ENCODE measurements around the gene ST8SIA2. TPM values are rescaled to one million over a fixed set of nuclear protein-coding genes. Genes with fewer than 3 reads are reported as not detected.

ST8SIA2 gene
- total and polyA plus RNA-seq, 12 donors, result 0.07 to 0.83 (median 0.34) TPM; not detected in 5

DNA sequence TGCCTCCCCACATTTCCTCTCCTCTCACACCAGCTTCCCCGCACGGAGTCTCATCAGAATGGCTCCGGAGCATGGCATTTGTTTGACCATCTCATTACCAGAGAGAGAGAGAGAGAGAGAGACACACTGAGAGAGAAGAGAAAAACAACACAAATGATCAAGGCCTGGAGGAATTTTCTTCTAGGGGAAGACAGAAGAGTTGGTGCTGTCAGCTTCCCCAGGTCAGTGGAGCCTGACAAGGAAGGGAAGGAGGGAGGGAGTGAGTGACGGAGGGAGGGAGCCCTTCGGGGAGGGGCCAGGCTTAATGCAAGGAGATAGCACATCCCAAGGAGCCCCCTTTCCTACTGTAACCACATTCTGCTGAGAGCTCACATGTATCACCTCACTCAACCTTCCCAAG is 9.1 kb downstream of the ST8SIA2 start:
- H3K27me3 ChIP-seq, result no peaks in the 10 kb centered on the region
- TF ChIP-seq, protein P1, sequence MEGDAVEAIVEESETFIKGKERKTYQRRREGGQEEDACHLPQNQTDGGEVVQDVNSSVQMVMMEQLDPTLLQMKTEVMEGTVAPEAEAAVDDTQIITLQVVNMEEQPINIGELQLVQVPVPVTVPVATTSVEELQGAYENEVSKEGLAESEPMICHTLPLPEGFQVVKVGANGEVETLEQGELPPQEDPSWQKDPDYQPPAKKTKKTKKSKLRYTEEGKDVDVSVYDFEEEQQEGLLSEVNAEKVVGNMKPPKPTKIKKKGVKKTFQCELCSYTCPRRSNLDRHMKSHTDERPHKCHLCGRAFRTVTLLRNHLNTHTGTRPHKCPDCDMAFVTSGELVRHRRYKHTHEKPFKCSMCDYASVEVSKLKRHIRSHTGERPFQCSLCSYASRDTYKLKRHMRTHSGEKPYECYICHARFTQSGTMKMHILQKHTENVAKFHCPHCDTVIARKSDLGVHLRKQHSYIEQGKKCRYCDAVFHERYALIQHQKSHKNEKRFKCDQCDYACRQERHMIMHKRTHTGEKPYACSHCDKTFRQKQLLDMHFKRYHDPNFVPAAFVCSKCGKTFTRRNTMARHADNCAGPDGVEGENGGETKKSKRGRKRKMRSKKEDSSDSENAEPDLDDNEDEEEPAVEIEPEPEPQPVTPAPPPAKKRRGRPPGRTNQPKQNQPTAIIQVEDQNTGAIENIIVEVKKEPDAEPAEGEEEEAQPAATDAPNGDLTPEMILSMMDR (IDR thresholded peaks at IDR 0.05), result no peak
- no peak for TF ChIP-seq POLR2A (IDR thresholded peaks at IDR 0.05)
- H3K4me1 ChIP-seq (replicated peaks in 1 of 2), result no peaks in the 10 kb centered on the region
- no peak overlapping the region for H3K27ac ChIP-seq
- WGBS, 4 donors, result 59 to 72% (median 68%) methylated on average over 5 of the region's 5 CpGs
- DNase-seq, result no peak
- H3K4me3 ChIP-seq, result no peak overlapping the region
- intact Hi-C loops (cut with DNase I), result no loop called here
- no peaks in the 10 kb centered on the region for H3K9me3 ChIP-seq (replicated peaks in 1 of 3)
- no peaks in the 10 kb centered on the region for H3K36me3 ChIP-seq (replicated peaks in 1 of 2)

DNA sequence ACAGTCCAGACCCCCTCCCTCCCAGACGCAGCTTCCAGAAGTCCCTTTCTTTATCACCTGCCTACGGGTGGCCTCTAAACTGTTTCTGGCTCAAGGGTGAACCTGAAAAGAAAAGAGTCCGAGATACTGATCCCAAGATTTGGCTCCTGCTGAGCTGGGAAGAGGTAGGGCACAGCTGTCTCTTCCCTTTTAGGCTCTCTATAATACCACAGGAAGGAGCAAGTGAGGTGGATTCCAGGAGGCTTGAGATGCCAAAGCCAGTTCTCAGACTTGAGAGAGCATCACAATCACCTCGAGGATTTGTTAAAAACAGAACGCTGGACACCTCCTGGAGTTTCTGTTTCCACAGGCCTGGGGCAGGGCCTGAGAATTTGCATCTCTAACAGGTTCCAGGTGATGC is 12.3 kb downstream of the ST8SIA2 start:
- H3K4me3 ChIP-seq, result no peak overlapping the region
- no peak overlapping the region for H3K27ac ChIP-seq
- H3K4me1 ChIP-seq (replicated peaks in 1 of 2), result no peaks in the 10 kb centered on the region
- no peak for TF ChIP-seq POLR2A (IDR thresholded peaks at IDR 0.05)
- TF ChIP-seq, protein P1 (IDR thresholded peaks at IDR 0.05), result no peak
- no peaks in the 10 kb centered on the region for H3K9me3 ChIP-seq (replicated peaks in 1 of 3)
- 73 to 89% (median 81%) methylated on average over 5 of the region's 5 CpGs for WGBS, 4 donors
- H3K27me3 ChIP-seq, result no peaks in the 10 kb centered on the region
- DNase-seq, result no peak
- intact Hi-C loops (cut with DNase I), result no loop called here
- no peaks in the 10 kb centered on the region for H3K36me3 ChIP-seq (replicated peaks in 1 of 2)

DNA sequence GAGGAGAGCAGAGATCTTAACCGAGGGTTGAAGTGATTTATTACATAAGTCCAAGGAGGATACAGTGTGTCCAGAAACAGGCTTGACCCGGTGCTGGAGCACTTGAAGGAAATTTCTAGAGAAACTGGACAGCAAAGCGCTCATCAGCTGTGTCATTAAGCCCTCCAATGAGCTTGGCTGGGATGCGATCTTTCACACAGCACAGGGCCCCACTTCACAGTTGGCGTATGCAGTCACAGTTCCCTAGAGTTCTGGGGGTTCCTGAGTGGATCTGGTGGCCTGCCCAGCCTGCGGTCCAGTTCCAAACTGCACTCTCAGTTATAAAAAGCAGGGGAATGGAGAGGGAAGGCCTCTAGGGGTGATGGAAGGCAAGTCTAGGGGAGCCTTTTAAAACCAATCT is 13.6 kb downstream of the ST8SIA2 start:
- Histone ChIP-seq H3K36me3 (replicated peaks in 1 of 2) (no peaks in the 10 kb centered on the region), H3K4me1 (replicated peaks in 1 of 2) (no peaks in the 10 kb centered on the region), H3K9me3 (replicated peaks in 1 of 3) (no peaks in the 10 kb centered on the region), H3K27ac (no peak overlapping the region), H3K4me3 (no peak overlapping the region), H3K27me3 (no peaks in the 10 kb centered on the region)
- DNase-seq, result no peak
- 75 to 86% (median 82%) methylated on average over 4 to 6 of the region's 6 CpGs for WGBS, 4 donors
- no peak for TF ChIP-seq POLR2A (IDR thresholded peaks at IDR 0.05)
- TF ChIP-seq, protein P1 (IDR thresholded peaks at IDR 0.05), result no peak
- intact Hi-C loops (cut with DNase I), result no loop called here

DNA sequence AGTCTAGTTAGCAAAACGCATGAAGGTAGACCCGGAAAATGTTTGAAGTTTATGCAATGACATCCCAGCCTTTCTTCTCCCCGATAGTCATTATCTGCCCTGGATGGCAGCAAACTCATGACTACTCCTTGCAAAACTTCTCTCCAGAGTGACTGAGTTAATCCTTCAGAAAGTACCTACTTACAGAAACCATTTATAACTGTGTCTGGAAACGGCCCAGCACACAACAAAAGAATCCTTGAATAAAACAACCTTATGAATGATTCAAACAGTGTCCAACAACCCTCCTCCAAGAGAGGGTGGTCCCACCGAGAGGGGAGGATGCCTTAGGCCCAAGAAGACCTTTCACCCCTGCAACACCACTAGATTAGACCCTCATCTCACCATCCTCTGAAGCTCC is 14.2 kb downstream of the ST8SIA2 start:
- intact Hi-C loops (cut with DNase I), result no loop called here
- H3K27ac ChIP-seq, result no peak overlapping the region
- no peak overlapping the region for H3K4me3 ChIP-seq
- no peaks in the 10 kb centered on the region for H3K27me3 ChIP-seq
- no peaks in the 10 kb centered on the region for H3K9me3 ChIP-seq (replicated peaks in 1 of 3)
- no peaks in the 10 kb centered on the region for H3K36me3 ChIP-seq (replicated peaks in 1 of 2)
- TF ChIP-seq, protein P1 (IDR thresholded peaks at IDR 0.05), result no peak
- WGBS, 4 donors, result 68 to 79% (median 72%) methylated on average over 5 of the region's 5 CpGs
- DNase-seq, result no peak
- no peaks in the 10 kb centered on the region for H3K4me1 ChIP-seq (replicated peaks in 1 of 2)

Measured in adrenal gland (tissue), 12 donors.